ENCODE results near the gene LYPLAL1.

GRCh38 chr1:219161371-219161770, 12.3 kb upstream of the LYPLAL1 start:
- TF ChIP-seq CTCF (IDR thresholded peaks at IDR 0.05) (no peak), ZFX (IDR thresholded peaks at IDR 0.05; ENCODE audit: borderline replicate concordance) (no peak)

All from 22Rv1 (cell line).